GM19397 (cell line): ENCODE data around the gene AMH.

Experiments
- ATAC-seq: cut with Tn5 transposase; IDR thresholded peaks from one replicate; pipeline ENCODE4 v1.9.1; 2021; ENCODE audit warnings: mild to moderate bottlenecking, moderate library complexity; ENCODE audit not compliant: unreplicated experiment

The AMH gene

GRCh38 chr19:2221250-2221831, 27.8 kb upstream of the AMH start:
- no peak for ATAC-seq

GRCh38 chr19:2221918-2222317, 27.2 kb upstream of the AMH start:
- ATAC-seq: no peak

GRCh38 chr19:2223391-2223790, 25.7 kb upstream of the AMH start:
- ATAC-seq: no peak

GRCh38 chr19:2223959-2224358, 25.2 kb upstream of the AMH start:
- no peak for ATAC-seq

- ATAC-seq: no peak
These were observed 24.3 kb upstream of the AMH start for GRCh38 chr19:2224754-2225349.

- ATAC-seq: no peak
These were observed 23.6 kb upstream of the AMH start for GRCh38 chr19:2225415-2226050.

- ATAC-seq: no peak
These were observed 22.9 kb upstream of the AMH start for GRCh38 chr19:2226051-2226839.

- no peak for ATAC-seq
These were observed 22.2 kb upstream of the AMH start for GRCh38 chr19:2226840-2227360.

- no peak for ATAC-seq
These were observed 21.5 kb upstream of the AMH start for GRCh38 chr19:2227415-2228156.

- ATAC-seq: no peak
These were observed 20.7 kb upstream of the AMH start for GRCh38 chr19:2228157-2229030.

GRCh38 chr19:2229103-2230032, 19.8 kb upstream of the AMH start:
- ATAC-seq: no peak

- ATAC-seq: no peak
These were observed 19.0 kb upstream of the AMH start for GRCh38 chr19:2230033-2230531.

GRCh38 chr19:2230807-2231533, 18.2 kb upstream of the AMH start:
- no peak for ATAC-seq

- ATAC-seq: no peak
These were observed 17.4 kb upstream of the AMH start for GRCh38 chr19:2231621-2232221.

GRCh38 chr19:2232286-2233151, 16.6 kb upstream of the AMH start:
- no peak for ATAC-seq

- ATAC-seq: no peak
These were observed 15.4 kb upstream of the AMH start for GRCh38 chr19:2233601-2234280.
